ENCODE results near the gene MIPOL1. TPM values are rescaled to one million over a fixed set of nuclear protein-coding genes. Genes with fewer than 3 reads are reported as not detected.

MIPOL1 gene
- total and polyA plus RNA-seq, 9 donors, result 5.0 to 29.5 (median 20.5) TPM

- TF ChIP-seq POLR2A (IDR thresholded peaks at IDR 0.05), result no peak
- no peak for TF ChIP-seq EP300 (IDR thresholded peaks at IDR 0.05)
- TF ChIP-seq CTCF (IDR thresholded peaks at IDR 0.05), result no peak
- DNase-seq, result no peak
- no peaks in the 10 kb centered on the region for H3K27me3 ChIP-seq
- intact Hi-C loops (cut with DNase I), result no loop called here
- no peaks in the 10 kb centered on the region for H3K9me3 ChIP-seq
- WGBS, 3 donors, result 92 to 100% (median 93%) methylated on average over 1 of the region's 1 CpG
- no peak overlapping the region for H3K27ac ChIP-seq
- H3K36me3 ChIP-seq, result no peaks in the 10 kb centered on the region
- H3K4me1 ChIP-seq (ENCODE audit: insufficient read depth), result no peaks in the 10 kb centered on the region
- no peak overlapping the region for H3K4me3 ChIP-seq
Measured at GRCh38 chr14:37417151-37417550, 219.4 kb downstream of the MIPOL1 start.

- WGBS, 3 donors, result 65 to 79% (median 73%) methylated on average over 1 of the region's 1 CpG
- H3K4me3 ChIP-seq, result no peak overlapping the region
- intact Hi-C loops (cut with DNase I), result no loop called here
Measured at GRCh38 chr14:37417833-37418232, 220.1 kb downstream of the MIPOL1 start.

GRCh38 chr14:37420622-37421021 is 222.9 kb downstream of the MIPOL1 start:
- DNase-seq, result no peak
- no peak overlapping the region for H3K4me3 ChIP-seq
- no peaks in the 10 kb centered on the region for H3K36me3 ChIP-seq
- H3K9me3 ChIP-seq, result no peaks in the 10 kb centered on the region
- H3K27ac ChIP-seq, result no peak overlapping the region
- no peaks in the 10 kb centered on the region for H3K4me1 ChIP-seq (ENCODE audit: insufficient read depth)
- 88 to 92% (median 91%) methylated on average over 2 of the region's 2 CpGs for WGBS, 3 donors
- TF ChIP-seq EP300 (IDR thresholded peaks at IDR 0.05) (no peak), CTCF (IDR thresholded peaks at IDR 0.05) (no peak), POLR2A (IDR thresholded peaks at IDR 0.05) (no peak)
- intact Hi-C loops (cut with DNase I), result no loop called here
- H3K27me3 ChIP-seq, result no peaks in the 10 kb centered on the region

More at GRCh38 chr14:37417833-37418232, 220.1 kb downstream of the MIPOL1 start:
- Histone ChIP-seq H3K27me3 (no peaks in the 10 kb centered on the region), H3K9me3 (no peaks in the 10 kb centered on the region), H3K4me1 (ENCODE audit: insufficient read depth) (no peaks in the 10 kb centered on the region), H3K27ac (no peak overlapping the region), H3K36me3 (no peaks in the 10 kb centered on the region)
- DNase-seq, result no peak
- no peak for TF ChIP-seq EP300 (IDR thresholded peaks at IDR 0.05)
- no peak for TF ChIP-seq POLR2A (IDR thresholded peaks at IDR 0.05)
- TF ChIP-seq CTCF (IDR thresholded peaks at IDR 0.05), result no peak

GRCh38 chr14:37422319-37422718 is 224.6 kb downstream of the MIPOL1 start:
- no peak for DNase-seq
- no peaks in the 10 kb centered on the region for H3K4me1 ChIP-seq (ENCODE audit: insufficient read depth)
- no peaks in the 10 kb centered on the region for H3K36me3 ChIP-seq
- H3K27ac ChIP-seq, result no peak overlapping the region
- intact Hi-C loops (cut with DNase I), result no loop called here
- no peaks in the 10 kb centered on the region for H3K9me3 ChIP-seq
- no peak overlapping the region for H3K4me3 ChIP-seq
- H3K27me3 ChIP-seq, result no peaks in the 10 kb centered on the region
- TF ChIP-seq EP300 (IDR thresholded peaks at IDR 0.05) (no peak), POLR2A (IDR thresholded peaks at IDR 0.05) (no peak), CTCF (IDR thresholded peaks at IDR 0.05) (no peak)

- no peaks in the 10 kb centered on the region for H3K36me3 ChIP-seq
- H3K27ac ChIP-seq, result no peak overlapping the region
- no peaks in the 10 kb centered on the region for H3K9me3 ChIP-seq
- no peaks in the 10 kb centered on the region for H3K27me3 ChIP-seq
- 51 to 58% (median 55%) methylated on average over 2 of the region's 2 CpGs for WGBS, 3 donors
- H3K4me3 ChIP-seq, result no peak overlapping the region
- H3K4me1 ChIP-seq (ENCODE audit: insufficient read depth), result no peaks in the 10 kb centered on the region
- intact Hi-C loops (cut with DNase I), result no loop called here
- TF ChIP-seq EP300 (IDR thresholded peaks at IDR 0.05) (no peak), POLR2A (IDR thresholded peaks at IDR 0.05) (no peak), CTCF (IDR thresholded peaks at IDR 0.05) (no peak)
- DNase-seq, result no peak
Measured at GRCh38 chr14:37422748-37423147, 225.0 kb downstream of the MIPOL1 start.

All from ovary (tissue), 9 donors.